Measurements from ENCODE around the gene SLC12A7. TPM values are rescaled to one million over a fixed set of nuclear protein-coding genes. Genes with fewer than 3 reads are reported as not detected.

SLC12A7 gene
- total and polyA plus RNA-seq, 3 donors from 2014 or later = 73.2 to 212 (median 168) TPM

DNA sequence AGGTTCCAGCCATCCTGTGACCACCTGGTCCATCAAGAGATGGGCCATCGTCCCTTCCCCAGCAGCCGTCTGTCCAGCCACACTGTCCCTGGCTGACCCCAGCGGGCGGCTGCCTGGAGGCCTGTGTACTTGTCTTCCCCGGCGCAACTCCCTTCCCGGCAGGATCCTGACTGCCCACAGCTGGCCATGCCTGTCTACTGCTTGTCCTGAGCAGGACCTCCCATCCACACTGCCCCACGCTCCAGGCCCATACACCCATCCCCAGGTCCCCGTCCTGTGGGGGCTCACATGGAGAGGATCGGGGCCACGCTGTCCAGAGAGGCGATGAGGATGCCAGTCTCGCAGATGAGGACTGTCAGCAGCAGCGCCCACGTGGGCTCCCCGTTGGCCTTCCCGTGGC lies 35.5 kb downstream of the SLC12A7 start:
- TF ChIP-seq CTCF (IDR thresholded peaks at IDR 0.05) = no peak
- TF ChIP-seq POLR2A (IDR thresholded peaks at IDR 0.05) = no peak
- H3K4me1 ChIP-seq = no peaks in the 10 kb centered on the region
- no peaks in the 10 kb centered on the region for H3K27me3 ChIP-seq
- no peak overlapping the region for H3K4me3 ChIP-seq
- no peak for DNase-seq
- no peaks in the 10 kb centered on the region for H3K36me3 ChIP-seq (ENCODE audit: low read depth, missing control alignments)
- H3K9me3 ChIP-seq = no peaks in the 10 kb centered on the region
- H3K27ac ChIP-seq = no peak overlapping the region
- 88 to 94% methylated on average over 10 to 17 of the region's 17 CpGs for WGBS, 2 donors
- intact Hi-C loops (cut with DNase I; ENCODE audit: low total_unique reads) = no loop called here

- Histone ChIP-seq H3K9me3 (no peaks in the 10 kb centered on the region), H3K36me3 (ENCODE audit: low read depth, missing control alignments) (no peaks in the 10 kb centered on the region), H3K4me1 (no peaks in the 10 kb centered on the region), H3K27ac (no peak overlapping the region), H3K27me3 (no peaks in the 10 kb centered on the region), H3K4me3 (no peak overlapping the region)
- intact Hi-C loops (cut with DNase I; ENCODE audit: low total_unique reads) = no loop called here
- 93% methylated on average over 14 to 17 of the region's 17 CpGs for WGBS, 2 donors
- no peak for DNase-seq
- TF ChIP-seq POLR2A (IDR thresholded peaks at IDR 0.05) = no peak
- no peak for TF ChIP-seq CTCF (IDR thresholded peaks at IDR 0.05)
These were observed 35.9 kb downstream of the SLC12A7 start for GRCh38 chr5:1075931-1076330.

- Histone ChIP-seq H3K27ac (no peak overlapping the region), H3K27me3 (no peaks in the 10 kb centered on the region), H3K4me1 (no peaks in the 10 kb centered on the region), H3K4me3 (no peak overlapping the region), H3K9me3 (no peaks in the 10 kb centered on the region), H3K36me3 (ENCODE audit: low read depth, missing control alignments) (no peaks in the 10 kb centered on the region)
- intact Hi-C loops (cut with DNase I; ENCODE audit: low total_unique reads) = no loop called here
- 90 to 100% methylated on average over 1 to 10 of the region's 10 CpGs for WGBS, 2 donors
- DNase-seq = no peak
- no peak for TF ChIP-seq POLR2A (IDR thresholded peaks at IDR 0.05)
- TF ChIP-seq CTCF (IDR thresholded peaks at IDR 0.05) = no peak
These were observed 36.3 kb downstream of the SLC12A7 start for GRCh38 chr5:1075555-1075881.

GRCh38 chr5:1074816-1075554 lies 36.9 kb downstream of the SLC12A7 start:
- Histone ChIP-seq H3K36me3 (ENCODE audit: low read depth, missing control alignments) (no peaks in the 10 kb centered on the region), H3K4me3 (no peak overlapping the region)
- TF ChIP-seq CTCF (IDR thresholded peaks at IDR 0.05) = no peak
- no peak for TF ChIP-seq POLR2A (IDR thresholded peaks at IDR 0.05)

GRCh38 chr5:1074226-1074625 lies 37.6 kb downstream of the SLC12A7 start:
- intact Hi-C loops (cut with DNase I; ENCODE audit: low total_unique reads) = no loop called here
- 95% methylated on average over 15 of the region's 18 CpGs; no CpG with 5 or more reads in 1 of the 2 donors for WGBS, 2 donors
- H3K27me3 ChIP-seq = no peaks in the 10 kb centered on the region
- no peak for DNase-seq
- no peaks in the 10 kb centered on the region for H3K4me1 ChIP-seq
- no peaks in the 10 kb centered on the region for H3K9me3 ChIP-seq
- no peak overlapping the region for H3K4me3 ChIP-seq
- TF ChIP-seq POLR2A (IDR thresholded peaks at IDR 0.05) = no peak
- no peak for TF ChIP-seq CTCF (IDR thresholded peaks at IDR 0.05)
- no peaks in the 10 kb centered on the region for H3K36me3 ChIP-seq (ENCODE audit: low read depth, missing control alignments)
- H3K27ac ChIP-seq = no peak overlapping the region

More at GRCh38 chr5:1074816-1075554, 36.9 kb downstream of the SLC12A7 start:
- no peaks in the 10 kb centered on the region for H3K4me1 ChIP-seq
- no peaks in the 10 kb centered on the region for H3K9me3 ChIP-seq
- intact Hi-C loops (cut with DNase I; ENCODE audit: low total_unique reads) = no loop called here
- WGBS, 2 donors = 92 to 97% methylated on average over 23 to 40 of the region's 40 CpGs
- H3K27me3 ChIP-seq = no peaks in the 10 kb centered on the region
- no peak for DNase-seq
- no peak overlapping the region for H3K27ac ChIP-seq

All from testis (tissue), 3 donors.